ENCODE data around the gene CIITA.

GRCh38 chr16:10896723-10897122 lies 19.7 kb downstream of the CIITA start:
- TF ChIP-seq, protein P1, sequence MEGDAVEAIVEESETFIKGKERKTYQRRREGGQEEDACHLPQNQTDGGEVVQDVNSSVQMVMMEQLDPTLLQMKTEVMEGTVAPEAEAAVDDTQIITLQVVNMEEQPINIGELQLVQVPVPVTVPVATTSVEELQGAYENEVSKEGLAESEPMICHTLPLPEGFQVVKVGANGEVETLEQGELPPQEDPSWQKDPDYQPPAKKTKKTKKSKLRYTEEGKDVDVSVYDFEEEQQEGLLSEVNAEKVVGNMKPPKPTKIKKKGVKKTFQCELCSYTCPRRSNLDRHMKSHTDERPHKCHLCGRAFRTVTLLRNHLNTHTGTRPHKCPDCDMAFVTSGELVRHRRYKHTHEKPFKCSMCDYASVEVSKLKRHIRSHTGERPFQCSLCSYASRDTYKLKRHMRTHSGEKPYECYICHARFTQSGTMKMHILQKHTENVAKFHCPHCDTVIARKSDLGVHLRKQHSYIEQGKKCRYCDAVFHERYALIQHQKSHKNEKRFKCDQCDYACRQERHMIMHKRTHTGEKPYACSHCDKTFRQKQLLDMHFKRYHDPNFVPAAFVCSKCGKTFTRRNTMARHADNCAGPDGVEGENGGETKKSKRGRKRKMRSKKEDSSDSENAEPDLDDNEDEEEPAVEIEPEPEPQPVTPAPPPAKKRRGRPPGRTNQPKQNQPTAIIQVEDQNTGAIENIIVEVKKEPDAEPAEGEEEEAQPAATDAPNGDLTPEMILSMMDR (IDR thresholded peaks at IDR 0.05; ENCODE audit: insufficient read depth, low read length, poor library complexity, severe bottlenecking): no peak
- no peak for TF ChIP-seq EZH2phosphoT487 (conservative IDR thresholded peaks at IDR 0.05; ENCODE audit: low read length)

All from SU-DHL-6 (cell line).